ENCODE measurements around the gene WRAP73. TPM values are rescaled to one million over a fixed set of nuclear protein-coding genes. Genes with fewer than 3 reads are reported as not detected.

WRAP73 gene
- total RNA-seq, 4 donors from 2014 or later, result 16.4 to 33.7 (median 19.6) TPM

- Histone ChIP-seq H3K4me3 (no peak overlapping the region), H3K27me3 (no peaks in the 10 kb centered on the region), H3K27ac (no peak overlapping the region), H3K36me3 (peaks cover 100% of the 10 kb centered on the region), H3K4me1 (no peaks in the 10 kb centered on the region), H3K9me3 (no peaks in the 10 kb centered on the region)
- DNase-seq (ENCODE audit: low spot score in 2 of 2), result no peak
- TF ChIP-seq, protein P1, sequence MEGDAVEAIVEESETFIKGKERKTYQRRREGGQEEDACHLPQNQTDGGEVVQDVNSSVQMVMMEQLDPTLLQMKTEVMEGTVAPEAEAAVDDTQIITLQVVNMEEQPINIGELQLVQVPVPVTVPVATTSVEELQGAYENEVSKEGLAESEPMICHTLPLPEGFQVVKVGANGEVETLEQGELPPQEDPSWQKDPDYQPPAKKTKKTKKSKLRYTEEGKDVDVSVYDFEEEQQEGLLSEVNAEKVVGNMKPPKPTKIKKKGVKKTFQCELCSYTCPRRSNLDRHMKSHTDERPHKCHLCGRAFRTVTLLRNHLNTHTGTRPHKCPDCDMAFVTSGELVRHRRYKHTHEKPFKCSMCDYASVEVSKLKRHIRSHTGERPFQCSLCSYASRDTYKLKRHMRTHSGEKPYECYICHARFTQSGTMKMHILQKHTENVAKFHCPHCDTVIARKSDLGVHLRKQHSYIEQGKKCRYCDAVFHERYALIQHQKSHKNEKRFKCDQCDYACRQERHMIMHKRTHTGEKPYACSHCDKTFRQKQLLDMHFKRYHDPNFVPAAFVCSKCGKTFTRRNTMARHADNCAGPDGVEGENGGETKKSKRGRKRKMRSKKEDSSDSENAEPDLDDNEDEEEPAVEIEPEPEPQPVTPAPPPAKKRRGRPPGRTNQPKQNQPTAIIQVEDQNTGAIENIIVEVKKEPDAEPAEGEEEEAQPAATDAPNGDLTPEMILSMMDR (IDR thresholded peaks at IDR 0.05), result no peak
- TF ChIP-seq POLR2A (IDR thresholded peaks at IDR 0.05) (no peak), EP300 (IDR thresholded peaks at IDR 0.05) (no peak), POLR2AphosphoS5 (IDR thresholded peaks at IDR 0.05) (no peak)
- WGBS, result 97% methylated on average over 15 of the region's 17 CpGs
Observed at GRCh38 chr1:3632298-3632697, 17.6 kb downstream of the WRAP73 start.

- no peak overlapping the region for H3K4me3 ChIP-seq
- no peaks in the 10 kb centered on the region for H3K9me3 ChIP-seq
- TF ChIP-seq POLR2A (IDR thresholded peaks at IDR 0.05) (no peak), POLR2AphosphoS5 (IDR thresholded peaks at IDR 0.05) (no peak), EP300 (IDR thresholded peaks at IDR 0.05) (no peak)
- TF ChIP-seq, protein P1 (IDR thresholded peaks at IDR 0.05), result no peak
- H3K27me3 ChIP-seq, result no peaks in the 10 kb centered on the region
- no peak for DNase-seq (ENCODE audit: low spot score in 2 of 2)
- no peaks in the 10 kb centered on the region for H3K4me1 ChIP-seq
- peaks cover 98% of the 10 kb centered on the region for H3K36me3 ChIP-seq
- H3K27ac ChIP-seq, result no peak overlapping the region
- 84% methylated on average over 22 of the region's 36 CpGs for WGBS
Observed at GRCh38 chr1:3631320-3632260, 18.3 kb downstream of the WRAP73 start.

DNA sequence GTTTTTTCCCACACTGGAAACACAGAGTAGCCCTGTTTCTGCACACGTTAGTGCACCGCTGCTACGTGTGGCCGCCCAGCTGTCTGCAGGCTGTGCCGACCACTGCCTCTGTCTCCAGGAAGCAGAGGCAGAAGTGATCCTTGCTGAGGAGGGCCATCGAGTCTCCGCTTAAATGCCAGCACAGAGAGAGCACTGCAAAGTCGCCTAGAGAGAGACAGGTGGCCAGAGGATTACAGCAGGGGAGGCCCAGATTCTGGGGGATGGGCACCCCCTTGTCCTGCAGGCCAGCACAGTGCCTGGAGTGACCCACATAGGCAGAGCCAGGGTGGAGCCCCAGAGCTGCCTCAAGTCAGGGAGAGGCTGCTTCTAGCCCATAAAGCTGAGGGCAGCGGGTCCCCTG lies 19.0 kb downstream of the WRAP73 start:
- H3K4me3 ChIP-seq, result no peak overlapping the region
- TF ChIP-seq, protein P1 (IDR thresholded peaks at IDR 0.05), result no peak
- TF ChIP-seq POLR2AphosphoS5 (IDR thresholded peaks at IDR 0.05) (no peak), POLR2A (IDR thresholded peaks at IDR 0.05) (no peak), EP300 (IDR thresholded peaks at IDR 0.05) (no peak)
- H3K36me3 ChIP-seq, result peaks cover 91% of the 10 kb centered on the region
- peaks cover 6% of the 10 kb centered on the region for H3K4me1 ChIP-seq
- no peak overlapping the region for H3K27ac ChIP-seq
- DNase-seq (ENCODE audit: low spot score in 2 of 2), result no peak
- no peaks in the 10 kb centered on the region for H3K9me3 ChIP-seq
- H3K27me3 ChIP-seq, result no peaks in the 10 kb centered on the region
- WGBS, result 69% methylated on average over 8 of the region's 9 CpGs

- no peak for TF ChIP-seq EP300 (IDR thresholded peaks at IDR 0.05)
- no peak for TF ChIP-seq POLR2AphosphoS5 (IDR thresholded peaks at IDR 0.05)
- no peak for TF ChIP-seq POLR2A (IDR thresholded peaks at IDR 0.05)
- TF ChIP-seq, protein P1 (IDR thresholded peaks at IDR 0.05), result no peak
- no peak overlapping the region for H3K4me3 ChIP-seq
- WGBS, result 64% methylated on average over 6 of the region's 11 CpGs
- H3K36me3 ChIP-seq, result peaks cover 84% of the 10 kb centered on the region
- peaks cover 13% of the 10 kb centered on the region for H3K4me1 ChIP-seq
- H3K27ac ChIP-seq, result no peak overlapping the region
- DNase-seq (ENCODE audit: low spot score in 2 of 2), result no peak
- H3K9me3 ChIP-seq, result no peaks in the 10 kb centered on the region
- no peaks in the 10 kb centered on the region for H3K27me3 ChIP-seq
Observed at GRCh38 chr1:3630161-3630611, 19.7 kb downstream of the WRAP73 start.

GRCh38 chr1:3629561-3630160 lies 20.2 kb downstream of the WRAP73 start:
- TF ChIP-seq, protein P1 (IDR thresholded peaks at IDR 0.05), result no peak
- TF ChIP-seq POLR2AphosphoS5 (IDR thresholded peaks at IDR 0.05) (no peak), EP300 (IDR thresholded peaks at IDR 0.05) (no peak), POLR2A (IDR thresholded peaks at IDR 0.05) (no peak)
- Histone ChIP-seq H3K36me3 (peaks cover 79% of the 10 kb centered on the region), H3K27me3 (no peaks in the 10 kb centered on the region), H3K9me3 (no peaks in the 10 kb centered on the region), H3K4me3 (no peak overlapping the region), H3K4me1 (peaks cover 14% of the 10 kb centered on the region), H3K27ac (no peak overlapping the region)
- DNase-seq (ENCODE audit: low spot score in 2 of 2), result no peak
- WGBS, result 79% methylated on average over 15 of the region's 16 CpGs
